Body of pancreas (tissue), 4 donors: ENCODE results near the gene TNFRSF8.

Experiments
- CTCF ChIP-seq, 7 experiments: fragments of 450-650 bp in 4 of 7; fragments of 200-600 bp in 3 of 7; sonication (generic) in 3 of 7; IDR thresholded peaks; one replicate each; pipeline ENCODE4 v1.5.1; 2016 to 2019; ENCODE audit warnings: antibody characterized with exemption in 7 of 7
- POLR2A ChIP-seq, 3 donors: fragments of 450-650 bp; IDR thresholded peaks; one replicate each; pipeline ENCODE4 v1.6.1; 2016; ENCODE audit warnings: antibody characterized with exemption in 3 of 3, mild to moderate bottlenecking in 2 of 3

- no peak for TF ChIP-seq POLR2A (IDR thresholded peaks at IDR 0.05)
- TF ChIP-seq CTCF (IDR thresholded peaks at IDR 0.05) = no peak
These were observed 107.2 kb downstream of the TNFRSF8 start for GRCh38 chr1:12170263-12170671.
